Non-pigmented ciliary epithelial cell (primary cell): Measurements from ENCODE around the gene BNC2.
A peak's percentile ranks its signal among the peaks of the same experiment; 100 is the strongest.

Source experiments
- DNase-seq: peaks from one replicate; pipeline ENCODE4 v3.0.0-alpha.2; 2010; ENCODE audit warnings: low read depth

Gene BNC2

DNA sequence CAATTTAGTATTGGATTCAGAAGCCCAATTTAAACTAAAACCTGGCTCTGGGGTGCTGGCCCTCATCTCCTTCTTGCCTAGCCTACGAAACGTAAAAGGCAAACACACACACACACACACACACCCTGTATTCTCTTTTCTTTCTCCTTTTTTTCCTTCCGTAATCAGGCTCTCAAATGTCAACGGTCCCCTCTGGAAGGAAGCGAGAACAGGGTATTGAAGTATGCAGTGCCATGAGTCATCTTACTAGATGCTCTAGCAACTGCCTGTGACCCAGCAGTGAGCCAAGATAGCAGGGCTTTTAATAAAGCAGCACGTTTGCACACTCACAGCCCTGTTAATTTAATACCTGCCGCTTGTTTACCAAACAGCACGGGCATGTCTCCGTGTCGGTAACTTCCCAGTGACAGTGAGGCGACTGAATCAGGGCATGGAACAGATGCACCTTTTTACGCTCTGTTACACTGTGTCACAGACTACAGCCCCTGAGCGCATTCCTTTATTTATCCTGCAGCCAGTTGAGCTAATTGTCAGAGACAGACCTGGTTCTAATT lies 243.8 kb downstream of the BNC2 start:
- peak; percentile 70 for DNase-seq

DNA sequence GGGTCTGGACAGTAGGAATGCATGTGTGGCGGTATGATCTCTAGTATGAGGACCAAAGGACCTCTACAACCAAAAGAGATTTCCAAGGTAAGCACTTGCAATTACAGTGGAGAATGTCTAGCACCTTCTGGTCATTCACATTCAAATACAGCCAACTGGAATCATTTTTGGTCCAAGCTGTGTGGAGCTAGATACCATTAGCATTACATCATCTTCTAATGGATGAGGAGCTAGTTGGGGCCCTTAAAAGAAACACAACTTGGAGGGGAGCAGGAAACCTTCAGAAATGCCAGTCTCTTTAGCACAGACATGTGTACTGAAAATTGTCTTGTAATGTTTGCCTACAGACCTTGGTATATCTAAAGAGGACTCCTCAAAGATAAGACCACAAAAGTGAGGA lies 244.7 kb downstream of the BNC2 start:
- no peak for DNase-seq

DNA sequence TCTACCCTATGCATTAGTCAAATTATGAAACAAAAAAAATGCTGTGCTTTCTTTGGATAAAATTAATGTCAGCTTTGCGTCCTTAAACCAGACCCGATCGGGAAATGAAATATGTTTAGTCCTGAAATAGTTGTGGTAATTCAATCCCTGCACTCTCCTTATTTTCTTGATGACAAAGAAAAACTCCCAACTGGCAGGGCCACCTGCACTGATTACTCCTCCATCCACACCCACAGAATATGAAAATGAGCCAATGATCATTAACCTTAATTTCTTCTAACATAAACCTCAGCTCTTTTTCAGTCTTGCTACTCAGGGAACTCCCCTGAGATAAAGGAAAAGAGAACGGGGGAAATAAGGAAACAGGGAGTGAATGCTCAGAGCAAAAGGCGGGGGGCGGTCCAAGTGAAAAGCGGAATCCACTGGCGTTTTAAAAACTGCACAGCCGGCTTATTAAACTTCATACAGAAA lies 245.3 kb downstream of the BNC2 start:
- no peak for DNase-seq

DNA sequence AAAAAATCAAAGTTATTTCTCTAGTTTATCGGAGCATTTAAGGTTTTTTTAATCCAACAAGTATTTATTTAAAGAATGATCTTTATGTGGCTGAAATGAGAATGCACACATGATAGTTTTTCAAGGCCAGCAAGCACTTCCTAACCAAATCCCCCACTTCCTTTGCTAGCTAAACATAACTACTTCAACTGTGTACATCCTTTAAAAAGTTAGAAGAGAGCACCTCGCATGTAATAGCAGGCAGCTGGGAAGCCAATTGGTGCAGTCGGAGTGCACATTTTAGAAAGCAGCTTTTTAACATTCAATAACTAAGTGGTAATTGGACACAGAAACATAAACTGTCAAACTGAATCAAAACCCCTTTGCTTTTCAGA lies 245.7 kb downstream of the BNC2 start:
- DNase-seq = no peak

DNA sequence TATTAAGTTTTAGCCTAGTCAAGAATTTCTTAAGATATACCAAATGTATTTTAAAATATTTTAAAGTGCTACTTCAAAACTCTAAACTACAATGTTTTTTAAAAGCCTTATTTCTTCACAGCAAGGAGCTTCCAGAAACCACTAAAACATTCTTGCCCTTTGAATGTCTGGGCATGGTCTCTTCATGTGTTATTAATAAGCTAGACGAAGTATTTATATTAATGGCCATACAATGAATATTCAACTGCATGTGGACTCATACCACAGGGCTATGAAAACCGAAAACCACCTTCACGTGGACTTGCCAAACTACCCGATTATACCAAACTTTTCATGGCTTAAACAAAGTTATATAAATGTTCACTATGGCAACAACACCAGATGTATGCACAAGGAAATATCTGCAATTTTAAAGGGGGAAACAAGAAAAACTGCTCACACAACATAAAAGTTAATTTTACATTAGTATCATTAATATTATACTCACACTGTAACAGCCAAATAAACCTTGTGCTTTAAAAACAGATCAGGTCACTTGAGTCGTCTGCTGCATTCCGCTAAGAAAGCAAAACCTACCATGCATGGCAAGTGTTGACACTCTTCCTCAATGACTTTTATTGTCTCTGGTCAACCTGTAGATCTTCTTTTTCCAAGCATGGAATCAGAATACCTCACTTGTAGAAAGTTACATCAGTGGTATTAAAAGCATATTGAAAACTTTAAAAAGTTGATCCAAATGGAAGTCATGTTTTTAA lies 246.3 kb downstream of the BNC2 start:
- no peak for DNase-seq

DNA sequence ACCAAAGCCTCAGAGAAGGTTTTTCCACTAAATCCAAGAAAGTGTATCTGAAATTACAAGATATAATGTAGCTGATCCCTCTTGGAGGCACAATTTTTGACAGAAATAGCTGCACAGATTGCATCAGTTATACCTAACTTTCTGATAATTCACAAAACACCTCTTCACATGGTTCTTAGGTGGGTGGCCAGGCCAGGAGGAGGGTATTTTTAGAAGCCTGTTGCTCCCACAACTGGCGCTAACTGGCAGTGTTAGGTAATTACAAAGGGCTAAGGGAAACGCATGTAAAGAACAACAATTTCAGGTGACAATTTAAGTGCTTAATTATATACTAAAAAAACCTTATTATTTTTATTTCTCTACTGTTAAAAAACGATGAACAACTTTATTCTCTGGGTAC lies 247.9 kb downstream of the BNC2 start:
- DNase-seq = no peak

DNA sequence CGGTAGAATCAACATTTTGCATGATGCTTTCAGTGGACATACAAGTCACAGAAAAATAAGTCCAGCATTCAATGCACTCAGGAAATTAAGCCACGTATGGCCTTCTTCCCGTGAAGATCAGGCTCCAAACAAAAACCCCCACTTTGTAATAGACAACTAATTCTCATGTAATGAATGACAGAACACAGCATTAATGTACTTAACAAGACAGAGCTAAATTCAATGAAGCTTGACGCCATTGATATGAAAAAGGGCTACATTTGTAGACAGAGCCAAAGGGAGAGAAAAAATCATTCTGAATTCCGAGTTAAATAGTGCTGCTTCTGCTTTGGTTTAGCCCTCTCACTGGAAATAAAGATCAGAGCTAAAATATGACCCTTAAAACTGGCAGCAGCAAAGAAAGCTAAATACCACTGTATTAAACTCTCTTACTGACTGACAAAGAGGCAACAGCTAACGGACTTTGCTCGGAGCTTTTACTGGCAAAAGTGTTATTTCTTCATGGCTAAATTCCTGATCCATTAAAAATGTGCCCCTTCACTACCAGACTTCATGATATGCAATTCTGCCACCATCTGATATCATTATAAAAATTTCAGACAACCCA lies 250.5 kb downstream of the BNC2 start:
- DNase-seq = no peak

DNA sequence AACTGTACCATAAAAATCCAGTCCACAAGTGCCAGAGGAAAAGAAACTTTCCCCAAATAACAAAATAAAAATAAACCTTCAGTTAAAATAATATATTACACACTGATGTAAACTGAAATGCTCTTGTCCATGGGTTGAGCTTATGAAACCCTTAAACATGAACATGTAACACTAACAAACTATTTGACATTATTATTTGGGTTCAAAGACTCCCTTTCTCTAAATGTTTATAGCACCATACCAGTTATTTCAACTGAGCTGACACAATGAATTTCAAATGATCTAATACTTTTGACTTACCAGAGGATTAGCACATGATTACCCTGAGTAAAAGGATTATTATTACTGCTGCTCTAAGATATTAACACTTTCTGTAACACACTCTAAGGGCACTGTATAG lies 251.1 kb downstream of the BNC2 start:
- DNase-seq = no peak

DNA sequence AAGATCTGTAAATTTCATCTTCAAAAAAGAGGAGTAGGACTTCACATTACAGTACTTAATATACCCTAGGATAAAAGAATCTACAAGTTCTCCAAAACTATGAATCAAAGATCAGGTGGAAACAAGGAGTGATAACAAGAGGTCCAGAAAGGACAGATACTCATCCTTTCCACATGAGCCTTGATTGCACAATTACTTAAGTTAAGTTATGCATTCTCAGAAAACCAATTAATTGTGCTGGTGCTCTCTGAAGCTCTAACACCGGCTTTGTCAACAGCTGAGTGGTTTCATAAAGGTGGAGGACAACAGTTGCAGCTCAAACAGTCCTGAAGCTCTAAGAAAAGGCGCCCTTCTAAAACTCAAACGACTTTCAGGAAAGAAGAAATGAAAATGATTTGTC lies 251.9 kb downstream of the BNC2 start:
- DNase-seq = no peak

DNA sequence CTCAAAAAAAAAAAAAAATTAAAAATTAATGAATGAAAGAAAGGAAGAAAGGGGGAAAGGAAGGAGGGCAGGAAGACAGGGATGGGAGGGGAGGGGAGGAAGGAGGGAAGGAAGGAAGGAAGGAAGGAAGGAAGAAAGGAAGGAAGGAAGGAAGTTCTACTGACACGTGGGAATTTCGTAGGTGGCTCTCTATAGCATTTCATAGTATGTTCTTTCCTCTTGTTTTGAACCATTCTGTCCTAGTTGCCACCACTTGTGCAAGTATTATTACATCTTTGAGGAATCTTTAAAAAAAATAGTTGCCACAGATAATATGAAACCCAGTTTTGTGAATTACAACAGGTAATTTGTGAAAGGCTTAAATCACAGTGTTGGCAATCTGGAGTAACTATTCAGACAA lies 253.8 kb downstream of the BNC2 start:
- no peak for DNase-seq

DNA sequence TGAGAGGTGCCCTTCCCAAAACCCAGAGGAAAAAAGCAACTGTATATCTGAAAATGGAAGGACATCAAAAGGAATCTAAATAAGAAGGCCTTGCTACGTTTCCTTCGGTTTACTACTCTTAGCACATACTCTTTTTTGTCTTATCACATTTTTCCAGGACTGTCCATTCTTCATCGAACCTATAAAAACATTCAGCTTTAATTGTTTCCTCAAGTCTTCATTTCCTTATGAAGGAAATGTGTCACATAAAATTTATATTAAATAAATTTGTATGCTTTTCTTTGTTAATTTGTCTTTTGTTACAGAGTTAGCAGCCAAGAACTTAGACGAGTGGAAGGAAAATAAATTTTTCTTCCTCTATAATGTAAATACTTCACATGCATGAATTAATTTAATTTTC lies 255.0 kb downstream of the BNC2 start:
- no peak for DNase-seq

DNA sequence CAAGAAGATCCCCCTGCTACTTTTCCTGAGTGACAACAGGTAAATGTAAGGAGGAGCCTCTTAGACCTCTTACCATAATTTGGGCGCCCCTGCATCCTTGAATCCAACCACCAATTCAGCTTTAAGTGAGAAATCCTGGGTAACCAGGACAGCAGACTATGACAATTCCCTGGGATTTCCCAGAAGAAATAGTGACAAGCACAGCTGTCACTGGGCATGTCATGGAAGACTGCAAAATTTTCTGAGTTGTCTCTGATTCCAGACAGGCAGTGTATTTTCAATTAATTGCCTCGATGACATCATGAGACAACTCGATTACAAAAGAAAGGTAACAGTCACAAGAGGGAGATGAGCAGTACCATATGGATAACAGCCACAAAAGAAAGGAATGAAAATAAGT lies 256.9 kb downstream of the BNC2 start:
- no peak for DNase-seq

DNA sequence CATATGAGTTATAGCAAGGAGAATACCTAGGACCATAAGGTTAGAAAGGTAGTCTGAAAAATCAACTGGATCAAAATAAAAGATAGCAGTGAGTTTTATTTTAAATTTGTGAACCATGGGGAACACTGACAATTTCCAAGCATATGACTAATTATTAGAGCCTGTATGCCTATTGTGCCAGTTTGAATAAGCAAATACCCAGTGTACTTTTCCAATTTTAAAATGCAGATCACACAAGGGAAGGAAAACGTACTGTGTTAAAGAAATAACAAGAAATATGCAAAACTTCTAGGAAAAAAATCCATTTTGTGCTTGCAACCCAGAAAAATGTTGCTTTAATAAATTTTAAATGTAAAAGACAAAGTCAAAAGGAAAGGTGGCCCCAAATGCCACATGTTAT lies 257.4 kb downstream of the BNC2 start:
- DNase-seq = no peak

DNA sequence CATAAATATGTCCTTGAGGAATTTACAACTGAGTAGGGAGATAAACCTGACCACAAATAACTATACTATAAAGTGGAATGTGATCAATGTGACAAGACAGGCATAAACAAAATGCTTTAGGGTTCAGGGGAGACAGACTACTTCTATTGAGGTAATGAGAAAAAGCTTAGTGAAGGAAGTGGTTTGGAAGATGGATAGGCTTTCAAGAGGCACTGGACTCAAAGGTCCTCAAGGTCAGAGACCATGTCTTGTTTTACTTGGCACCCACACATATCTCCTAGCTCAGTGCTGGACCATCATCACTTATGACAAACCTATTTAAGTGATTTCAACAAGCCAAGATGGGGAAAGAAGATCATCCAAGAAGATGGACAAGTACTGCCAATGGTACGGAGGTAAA lies 257.8 kb downstream of the BNC2 start:
- no peak for DNase-seq

DNA sequence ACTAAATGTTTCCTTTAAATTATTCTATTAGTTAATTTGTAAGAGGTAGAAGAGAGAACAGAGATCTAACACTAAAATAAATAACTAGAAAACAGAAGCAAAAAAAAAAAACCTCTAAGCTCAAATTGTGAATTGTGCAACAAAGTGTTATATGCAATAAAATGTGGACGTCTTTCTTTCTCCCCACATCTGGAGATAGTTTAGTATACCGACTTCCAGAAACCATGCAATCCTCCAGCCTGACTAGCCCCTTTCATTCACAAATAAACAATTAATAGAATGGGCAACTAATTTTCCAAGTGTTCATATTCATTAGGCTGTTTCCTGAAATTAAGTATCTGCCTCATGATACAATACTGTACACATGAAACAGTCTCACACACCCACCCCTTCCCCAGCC lies 258.5 kb downstream of the BNC2 start:
- no peak for DNase-seq

DNA sequence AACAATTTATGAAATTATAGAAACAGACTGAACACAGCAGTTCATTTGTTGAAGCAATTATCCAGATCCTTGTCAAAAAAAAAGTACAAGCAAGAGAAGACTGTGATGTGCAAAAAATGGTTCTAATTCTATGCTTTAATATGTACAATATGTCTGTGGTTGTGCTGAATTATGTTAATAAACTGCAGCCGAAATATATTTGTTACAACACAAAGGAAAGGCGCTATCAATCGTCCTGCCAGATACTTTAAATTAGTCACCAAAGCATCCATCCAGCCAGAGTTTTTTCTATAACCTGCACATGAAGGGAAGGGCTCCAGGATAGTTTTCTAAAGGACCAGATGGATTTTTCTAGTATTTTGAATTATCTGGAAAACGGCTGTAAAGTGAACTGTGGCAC lies 259.5 kb downstream of the BNC2 start:
- DNase-seq = no peak

DNA sequence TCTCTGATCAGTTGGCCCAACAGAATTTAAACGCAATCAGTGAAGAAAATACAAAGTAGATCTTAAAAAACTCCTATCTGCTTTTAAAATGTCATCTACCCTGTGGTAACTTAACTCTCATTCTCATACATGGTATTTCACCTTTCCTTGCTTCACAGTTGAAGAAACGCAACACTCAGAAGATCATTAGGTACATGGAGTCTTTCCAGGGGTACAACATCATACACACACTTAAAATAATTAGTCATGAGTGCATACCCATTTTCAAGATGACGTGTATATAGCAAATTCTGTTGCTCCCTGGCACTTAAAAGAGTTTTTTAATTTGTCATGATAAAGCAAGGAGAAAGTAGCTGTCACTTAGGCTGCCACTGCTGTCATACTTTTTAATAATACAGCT lies 259.9 kb downstream of the BNC2 start:
- no peak for DNase-seq

DNA sequence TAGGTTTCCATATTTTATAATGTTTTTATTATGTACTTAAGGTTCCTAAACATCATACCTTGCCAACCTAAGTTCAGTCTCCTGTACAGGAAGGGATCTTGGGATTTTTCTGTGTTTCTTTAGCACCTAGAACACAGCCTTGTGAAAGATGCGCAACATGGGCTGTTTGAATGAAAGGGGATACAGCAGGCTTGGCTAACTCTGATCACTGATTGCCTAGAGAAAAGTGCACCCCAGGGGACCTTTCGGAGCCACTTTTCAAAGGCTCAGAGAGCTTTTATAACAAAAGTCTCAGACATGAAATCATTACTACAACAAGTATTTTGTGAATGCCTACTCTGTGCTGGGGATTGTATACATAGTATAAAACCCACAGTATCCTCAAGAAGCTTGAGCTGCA lies 261.6 kb downstream of the BNC2 start:
- DNase-seq = no peak

DNA sequence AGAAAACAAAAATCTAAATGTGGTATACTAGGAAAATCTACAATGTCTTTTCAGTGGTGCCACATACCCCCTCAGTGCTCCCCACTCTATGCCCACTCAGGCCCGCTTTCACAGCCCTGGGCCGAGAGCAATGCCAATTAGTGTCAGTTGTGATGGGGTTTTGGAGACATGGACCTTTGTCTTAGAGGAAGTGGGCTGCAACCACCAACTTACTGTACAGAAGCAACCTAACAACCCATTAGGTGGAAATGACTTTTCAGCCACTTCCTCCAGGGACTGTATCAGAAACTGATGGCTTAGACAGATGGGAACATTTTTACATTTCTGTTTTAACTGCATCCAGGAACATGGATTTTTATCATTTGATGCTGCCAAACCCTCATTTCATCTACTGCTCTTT lies 268.0 kb downstream of the BNC2 start:
- DNase-seq = no peak

DNA sequence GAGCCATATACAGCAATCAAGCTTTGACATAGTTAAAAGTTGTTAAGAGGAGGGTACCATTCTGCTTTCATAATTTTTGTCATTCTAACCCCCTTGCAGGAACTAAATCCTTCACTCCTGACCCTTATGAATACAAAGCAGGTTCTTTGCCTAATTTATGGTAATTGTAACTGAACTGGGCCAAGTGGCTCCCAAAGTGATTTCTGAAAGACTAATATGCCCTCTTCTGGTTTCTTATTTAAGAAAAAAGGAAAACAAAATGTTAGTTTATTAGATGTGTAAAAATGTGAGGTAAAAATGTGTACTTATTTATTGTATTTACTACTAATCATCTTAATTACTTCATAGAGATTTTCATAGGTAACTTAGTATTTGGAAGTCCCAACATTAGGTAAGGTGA lies 268.5 kb downstream of the BNC2 start:
- no peak for DNase-seq

DNA sequence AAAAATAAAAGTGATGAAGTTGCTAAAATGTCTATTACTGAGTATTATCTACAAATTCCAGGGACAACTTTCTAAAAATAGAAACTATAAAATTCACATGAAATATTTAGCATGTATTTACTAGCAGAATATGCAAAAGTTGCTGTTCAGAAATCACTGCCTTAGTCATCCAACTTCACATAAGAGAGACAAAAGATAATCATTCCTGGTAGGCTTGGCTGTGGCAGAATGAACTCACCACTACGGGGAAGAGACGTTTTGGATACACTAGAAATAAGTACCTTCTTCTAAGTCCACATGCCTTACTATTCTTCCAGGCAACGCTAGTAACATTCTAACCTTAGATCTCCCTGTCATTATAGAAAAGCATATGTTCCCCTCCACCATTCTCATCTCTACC lies 272.2 kb downstream of the BNC2 start:
- DNase-seq = no peak

DNA sequence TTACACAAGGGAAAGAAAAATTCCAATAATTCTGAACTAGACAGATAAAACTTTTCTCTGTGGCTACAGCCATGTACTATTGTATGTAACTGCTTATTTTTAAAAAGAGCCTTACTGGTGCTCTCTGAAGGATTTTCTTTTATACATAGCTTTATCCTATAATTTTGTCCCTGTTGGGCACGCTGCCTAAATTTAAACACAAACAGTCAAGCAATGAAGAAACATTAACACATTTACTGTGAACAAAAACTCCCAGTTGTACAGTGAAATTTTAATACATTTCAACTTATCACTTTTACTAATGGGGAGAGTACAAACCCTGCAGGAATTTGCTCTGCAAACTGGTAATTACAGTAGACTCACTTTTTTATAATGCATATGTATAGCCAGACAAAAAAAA lies 273.3 kb downstream of the BNC2 start:
- DNase-seq = no peak

DNA sequence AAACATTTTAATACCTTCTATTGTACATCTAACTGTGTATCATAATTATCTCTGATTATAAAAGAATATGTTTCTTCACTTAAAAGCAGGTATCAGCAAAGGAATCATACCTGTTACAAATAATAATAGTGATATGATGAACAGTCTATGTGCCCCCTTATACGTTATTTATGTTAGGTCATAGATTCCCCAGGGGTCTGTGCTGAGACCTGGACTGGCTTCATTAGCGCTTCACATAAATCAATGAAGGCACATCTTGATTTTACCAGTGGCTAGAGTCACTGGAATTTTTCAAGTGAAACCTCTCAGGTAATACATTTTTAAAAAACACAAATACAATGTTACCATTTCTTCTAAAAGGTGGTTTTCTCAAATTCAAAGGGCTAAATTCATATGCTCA lies 275.2 kb downstream of the BNC2 start:
- DNase-seq = no peak

DNA sequence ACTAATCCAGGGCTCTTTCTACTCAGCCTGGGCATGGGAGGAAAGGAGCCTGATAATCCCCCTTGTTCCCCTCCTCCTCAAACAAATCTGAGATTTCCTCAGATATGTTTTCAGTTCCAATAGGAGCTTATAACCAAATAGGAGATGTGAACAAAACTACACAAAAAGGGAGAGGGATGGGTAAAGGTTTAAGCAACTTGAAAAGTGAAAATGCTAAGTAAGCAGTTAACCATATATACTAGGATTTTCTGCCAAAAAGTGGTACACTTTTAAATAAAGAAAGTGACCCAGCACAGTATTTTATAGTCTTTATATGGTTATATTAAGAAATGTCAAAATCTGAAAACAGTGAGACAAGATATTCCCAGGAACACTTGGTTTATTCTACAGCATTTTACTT lies 275.7 kb downstream of the BNC2 start:
- no peak for DNase-seq
